HepG2 (cell line): ENCODE measurements around the gene PRDM11. TPM values are rescaled to one million over a fixed set of nuclear protein-coding genes. Genes with fewer than 3 reads are reported as not detected.

Experiments
- ATAC-seq: fragments of 200-7000 bp; cut with Tn5 transposase; 3 replicates; pipeline ENCODE4 v1.9.1; 2020; ENCODE audit warnings: mild to moderate bottlenecking, moderate library complexity
- BruUV-seq: library from RNA; stranded (reverse); fragments of 400-500 nt; replicated peaks from 2 replicates; lab custom pipeline; 2021; lab: Mats Ljungman, UMichigan
- CTCF ChIA-PET: fragments of 300-600 bp; formaldehyde crosslinking; extraction: SDS; loops from one replicate; lab custom pipeline; 2021; ENCODE audit warnings: low total read pairs, inconsistent platforms, low intra/inter-chr PET ratio; lab: Yijun Ruan, JAX
- POLR2A ChIA-PET: fragments of 350-600 bp; sonication (Branson Sonifier 250); formaldehyde crosslinking; loops from one replicate; lab custom pipeline; 2020; ENCODE audit warnings: antibody characterized with exemption, inconsistent platforms; lab: Yijun Ruan, JAX
- DNase-seq: peaks from one replicate; pipeline ENCODE4 v3.0.0-alpha.2; 2015; ENCODE audit warnings: low spot score
- FAIRE-seq: peaks from 3 replicates; lab custom pipeline; 2011; peaks lifted over from hg19 to GRCh38; lab: Jason Lieb, UNC
- H2AFZ ChIP-seq: one replicate; pipeline ENCODE4 v1.6.1; 2011; ENCODE audit warnings: low read length, inconsistent platforms
- H3K27ac ChIP-seq: fragments of 300-600 bp; 3 replicates; pipeline ENCODE4 v1.8.0; 2011; ENCODE audit warnings: mixed run types, mild to moderate bottlenecking, mixed read lengths, low read length, inconsistent platforms; ENCODE audit not compliant: insufficient read depth; ENCODE audit errors: extremely low read length
- H3K27me3 ChIP-seq, 2 experiments: fragments of 200-600 bp in 1 of 2; 2 replicates in 1 of 2; 3 replicates in 1 of 2; pipeline versions ENCODE4 v1.6.0 to v1.8.0; 2011; ENCODE audit warnings: low read length in 2 of 2, mild to moderate bottlenecking in 2 of 2, moderate library complexity in 2 of 2, inconsistent platforms in 1 of 2; ENCODE audit not compliant: insufficient read depth in 2 of 2, control insufficient read depth in 1 of 2
- H3K36me3 ChIP-seq, 2 experiments: fragments of 200-600 bp in 1 of 2; replicated peaks in 1 of 2; 2 replicates in 1 of 2; 3 replicates in 1 of 2; pipeline versions ENCODE4 v1.5.1 to v1.8.0; 2011; ENCODE audit warnings: low read length in 2 of 2, inconsistent platforms in 1 of 2; ENCODE audit not compliant: insufficient read depth in 2 of 2, control insufficient read depth in 1 of 2
- H3K4me1 ChIP-seq: 2 replicates; pipeline ENCODE4 v1.5.1; 2012; ENCODE audit warnings: low read length, inconsistent platforms; ENCODE audit not compliant: insufficient read depth
- H3K4me2 ChIP-seq: 2 replicates; pipeline ENCODE4 v1.6.0; 2011; ENCODE audit warnings: low read depth, low read length, inconsistent platforms
- H3K4me3 ChIP-seq, 3 experiments: fragments of 200-600 bp in 1 of 3; sonication (generic), shearing (Covaris generic) in 1 of 3; replicated peaks in 1 of 3; 2 replicates each; pipeline ENCODE4 v1.5.1; 2011 to 2016; ENCODE audit warnings: low read length in 3 of 3, inconsistent platforms in 2 of 3, low read depth in 2 of 3, mild to moderate bottlenecking in 2 of 3, control low read depth in 1 of 3, mixed read lengths in 1 of 3; ENCODE audit not compliant: insufficient read depth in 1 of 3
- H3K79me2 ChIP-seq: one replicate; pipeline ENCODE4 v1.6.1; 2011; ENCODE audit warnings: low read length, inconsistent platforms; ENCODE audit not compliant: insufficient read depth
- H3K9ac ChIP-seq: 2 replicates; pipeline ENCODE4 v1.6.0; 2011; ENCODE audit warnings: mild to moderate bottlenecking, low read depth, low read length, inconsistent platforms; ENCODE audit not compliant: insufficient read depth
- H3K9me3 ChIP-seq: 2 replicates; pipeline ENCODE4 v1.5.1; 2012; ENCODE audit warnings: mild to moderate bottlenecking, low read length
- H4K20me1 ChIP-seq: 2 replicates; pipeline ENCODE4 v1.6.0; 2011; ENCODE audit warnings: inconsistent platforms, mild to moderate bottlenecking, low read length, moderate library complexity; ENCODE audit not compliant: insufficient read depth
- FOSL2 ChIP-seq: sonication (generic); formaldehyde crosslinking; IDR thresholded peaks from 2 replicates; pipeline ENCODE4 v1.4.0; 2020; ENCODE audit warnings: missing genetic modification reagents
- MAFF ChIP-seq: IDR thresholded peaks from 2 replicates; pipeline ENCODE4 v1.6.1; 2011; ENCODE audit warnings: low read depth, low read length, improper control_type of control experiment
- MAFK ChIP-seq, 2 experiments: IDR thresholded peaks in 1 of 2; conservative IDR thresholded peaks in 1 of 2; 2 replicates each; pipeline ENCODE4 v1.6.1; 2011; ENCODE audit warnings: improper control_type of control experiment in 2 of 2, low read length in 2 of 2
- PAF1 ChIP-seq: IDR thresholded peaks from 2 replicates; pipeline ENCODE4 v1.6.1; 2016; ENCODE audit warnings: missing genetic modification reagents, missing compliant biosample characterization
- PTBP1 ChIP-seq: fragments of 200-400 bp; formaldehyde crosslinking; IDR thresholded peaks from 2 replicates; pipeline ENCODE4 v1.6.1; 2018; ENCODE audit warnings: low read length, low read depth; ENCODE audit not compliant: poor library complexity, severe bottlenecking
- SOX13 ChIP-seq, 3 experiments: fragments of 450-650 bp in 1 of 3; sonication (generic) in 1 of 3; formaldehyde crosslinking in 1 of 3; IDR thresholded peaks in 2 of 3; conservative IDR thresholded peaks in 1 of 3; 2 replicates each; pipeline versions ENCODE4 v1.5.0 to v1.6.1; 2016 to 2020; ENCODE audit warnings: antibody characterized with exemption in 1 of 3, mild to moderate bottlenecking in 1 of 3, missing compliant biosample characterization in 1 of 3, missing genetic modification reagents in 1 of 3, moderate library complexity in 1 of 3
- USF2 ChIP-seq, 2 experiments: sonication (generic) in 1 of 2; formaldehyde crosslinking in 1 of 2; IDR thresholded peaks; 2 replicates each; pipeline versions ENCODE4 v1.5.1 to v1.6.1; 2011 to 2020; ENCODE audit warnings: borderline replicate concordance in 1 of 2, low read depth in 1 of 2, low read length in 1 of 2, mild to moderate bottlenecking in 1 of 2, missing genetic modification reagents in 1 of 2, moderate library complexity in 1 of 2
- XBP1 ChIP-seq: sonication (generic); formaldehyde crosslinking; IDR thresholded peaks from 2 replicates; pipeline ENCODE4 v1.5.0; 2020; ENCODE audit warnings: missing genetic modification reagents
- ZNF512B ChIP-seq: sonication (generic); formaldehyde crosslinking; IDR thresholded peaks from 2 replicates; pipeline ENCODE4 v1.5.1; 2020; ENCODE audit warnings: missing genetic modification reagents, mild to moderate bottlenecking, borderline replicate concordance
- ZNF879 ChIP-seq: sonication (generic); formaldehyde crosslinking; IDR thresholded peaks from 2 replicates; pipeline ENCODE4 v1.8.1; 2023; ENCODE audit warnings: missing genetic modification reagents
- WGBS: methylation state at CpG from one replicate; pipeline ENCODE4 v1.1.6; 2017; ENCODE audit warnings: low lambda C conversion rate; 5-methylcytosine and 5-hydroxymethylcytosine counted together
- in situ Hi-C: cut with HindIII; loops from 2 replicates; pipeline ENCODE4 v1.10.0; 2017; ENCODE audit warnings: low pct_unique_long_range_greater_than_20kb; ENCODE audit not compliant: extremely low pct_ligation_motif_present
- intact Hi-C: fragments of 100-400 bp; cut with micrococcal nuclease; formaldehyde crosslinking; loops from one replicate; pipeline ENCODE4 v1.10.0; 2022; ENCODE audit not compliant: unreplicated experiment
- polyA plus RNA-seq, 8 experiments: library from polyadenylated mRNA; depleted of rRNA in 3 of 8; stranded (reverse) in 7 of 8; unstranded in 1 of 8; fragments of >200 nt; fragmentation: Illumina TruSeq in 4 of 8; extraction: Trizol in 4 of 8; gene quantifications; 2 replicates each; pipeline versions ENCODE4 v1.2.1 to v1.2.3, GENCODE V29; 2011 to 2016; ENCODE audit warnings: low read depth in 4 of 8, missing spikeins in 1 of 8, mixed read lengths in 1 of 8; ENCODE audit not compliant: insufficient read depth in 1 of 8
- total RNA-seq, 5 experiments: library from RNA; depleted of rRNA; stranded (reverse); fragments of >200 nt; fragmentation: Illumina TruSeq; extraction: Trizol; gene quantifications; 2 replicates each; pipeline ENCODE4 v1.2.3, GENCODE V29; 2016; ENCODE audit warnings: low read depth in 1 of 5

Gene PRDM11
- total and polyA plus RNA-seq, 2 of the 13 experiments (the other 11 are each of a cell fraction or from before 2014, with no cell fraction given) = 3.4 to 4.7 TPM

- no peaks in the 10 kb centered on the region for H4K20me1 ChIP-seq
- 24% methylated on average over 11 of the region's 11 CpGs for WGBS
- CTCF ChIA-PET = no interaction called here
- no peaks in the 10 kb centered on the region for H3K36me3 ChIP-seq
- POLR2A ChIA-PET = no interaction called here
- ATAC-seq = no peak; the same call in 2 of the 3 replicates
- no peaks in the 10 kb centered on the region for H3K27me3 ChIP-seq
- BruUV-seq = no TSS peak
- H3K9me3 ChIP-seq = no peaks in the 10 kb centered on the region
- FAIRE-seq = no peak
- H3K4me1 ChIP-seq = peaks cover 19% of the 10 kb centered on the region
- no peak overlapping the region for H3K4me3 ChIP-seq
- no peaks in the 10 kb centered on the region for H3K79me2 ChIP-seq
- in situ Hi-C loops = no loop called here
- H2AFZ ChIP-seq = no peak overlapping the region
- H3K27ac ChIP-seq = no peak overlapping the region
- TF ChIP-seq SOX13 (IDR thresholded peaks at IDR 0.05) = no peak
- peak in 1 of 2 experiments; percentile 10; a peak in 1 of 4 replicates for TF ChIP-seq SOX13 (CRISPR knock-in tag; conservative IDR thresholded peaks at IDR 0.05 in 1 of 2, IDR thresholded peaks at IDR 0.05 in 1 of 2)
- no peak for TF ChIP-seq PTBP1
- TF ChIP-seq FOSL2 = peak; percentile 75
- intact Hi-C loops = no loop called here
- no peak overlapping the region for H3K4me2 ChIP-seq
- DNase-seq = peak; percentile 38
- no peak overlapping the region for H3K9ac ChIP-seq
Measured at GRCh38 chr11:45264839-45265515, 118.5 kb downstream of the PRDM11 start.

GRCh38 chr11:45265969-45266675 is 119.7 kb downstream of the PRDM11 start:
- in situ Hi-C loops = no loop called here
- BruUV-seq = no TSS peak
- no peaks in the 10 kb centered on the region for H3K9me3 ChIP-seq
- ChIA-PET CTCF (no interaction called here), POLR2A (no interaction called here)
- no peak overlapping the region for H3K27ac ChIP-seq
- no peaks in the 10 kb centered on the region for H4K20me1 ChIP-seq
- no peak overlapping the region for H3K4me3 ChIP-seq
- no peak overlapping the region for H3K9ac ChIP-seq
- H3K36me3 ChIP-seq = no peaks in the 10 kb centered on the region
- no peaks in the 10 kb centered on the region for H3K79me2 ChIP-seq
- DNase-seq = no peak
- no peak for TF ChIP-seq XBP1
- no peak for TF ChIP-seq USF2 (IDR thresholded peaks at IDR 0.05; ENCODE audit: low read depth, low read length)
- TF ChIP-seq USF2 (CRISPR knock-in tag; IDR thresholded peaks at IDR 0.05; ENCODE audit: borderline replicate concordance) = no peak
- TF ChIP-seq ZNF879 (CRISPR knock-in tag) = no peak
- peak; percentile 29; the same call in 1 of the 2 replicates for TF ChIP-seq MAFF
- TF ChIP-seq ZNF512B (CRISPR knock-in tag) = no peak
- TF ChIP-seq PAF1 (CRISPR knock-in tag) = no peak
- peak in 1 of 2 experiments; percentile 41; a peak in 2 of 4 replicates for TF ChIP-seq MAFK (conservative IDR thresholded peaks at IDR 0.05 in 1 of 2, IDR thresholded peaks at IDR 0.05 in 1 of 2; ENCODE audit: low read length in 2 of 2)
- intact Hi-C loops = no loop called here
- H2AFZ ChIP-seq = no peak overlapping the region
- H3K4me1 ChIP-seq = peaks cover 19% of the 10 kb centered on the region
- no peaks in the 10 kb centered on the region for H3K27me3 ChIP-seq
- WGBS = 33% methylated on average over 2 of the region's 2 CpGs
- ATAC-seq = no peak
- FAIRE-seq = no peak
- H3K4me2 ChIP-seq = no peak overlapping the region
